Measurements from ENCODE around the gene FEV. TPM values are rescaled to one million over a fixed set of nuclear protein-coding genes. Genes with fewer than 3 reads are reported as not detected.

The FEV gene
- not detected for polyA plus RNA-seq (ENCODE audit: low read depth in 6 of 6)

- Mint-ChIP-seq H3K4me3 (peak within 1 kb of the TSS in 7 of 8 donors; percentile 23 to 87 (median 53)), H3K27ac (peak within 1 kb of the TSS in 3 of 6 donors; percentile 65 to 94 (median 91)), H3K36me3 (peaks cover 0 to 6% of the 10 kb centered on the region in 2 donors)
Measured at GRCh38 chr2:218985021-218985324, at the start of gene FEV. Gene FEV (minus strand): TSS chr2:218985184. CDS start chr2:218985075, 109 bp downstream.

GRCh38 chr2:219032051-219032745, 47.2 kb upstream of the FEV start:
- H3K27ac Mint-ChIP-seq, result no peak overlapping the region
- no peak for DNase-seq

More at GRCh38 chr2:218985021-218985324, at the start of gene FEV:
- Mint-ChIP-seq H3K9me3 (peaks cover 0 to 2% (median 0%) of the 10 kb centered on the region in 7 donors), H3K27me3 (peaks cover 68 to 93% (median 89%) of the 10 kb centered on the region in 3 donors), H3K4me1 (peaks cover 32 to 42% (median 37%) of the 10 kb centered on the region in 3 donors)
- ATAC-seq (ENCODE audit: low read depth in 2 of 2) (no peak), DNase-seq (no peak)

DNA sequence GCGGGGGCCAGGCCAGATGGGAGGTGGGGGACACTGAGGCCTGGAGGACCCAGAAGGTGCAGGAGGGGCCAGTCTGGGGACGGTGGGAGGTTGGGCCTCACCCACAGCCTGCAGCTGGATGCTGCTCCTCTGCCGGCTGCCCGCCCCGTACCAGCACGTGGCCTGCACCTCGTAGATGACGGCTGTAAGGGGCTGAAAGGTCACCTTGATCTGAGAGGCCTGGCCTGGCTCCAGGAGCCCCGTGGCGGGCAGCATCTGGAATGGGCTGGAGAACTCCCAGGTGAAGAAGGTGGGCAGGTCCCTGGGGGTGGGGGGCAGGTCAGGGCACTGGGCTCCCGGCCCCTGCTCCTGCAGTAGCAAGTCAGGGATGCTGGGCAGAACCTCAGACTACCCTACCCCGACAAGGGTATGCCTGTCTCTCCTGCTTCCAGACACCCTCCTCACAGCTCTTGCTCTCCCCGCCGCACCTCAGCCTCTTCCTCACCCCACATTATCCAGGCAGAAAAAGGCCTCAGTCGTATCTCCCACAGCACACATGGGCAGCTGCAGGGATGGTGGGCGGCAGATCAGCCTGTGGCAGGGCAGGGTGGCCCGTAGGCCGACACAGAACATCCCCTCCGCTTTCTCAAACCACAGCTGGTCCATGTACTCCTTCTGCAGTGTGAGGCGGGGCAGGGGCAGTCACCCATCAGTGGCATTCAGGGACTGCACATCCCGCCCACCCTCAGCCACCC, 46.2 kb upstream of the FEV start:
- H3K4me1 Mint-ChIP-seq, result no peaks in the 10 kb centered on the region
- H3K36me3 Mint-ChIP-seq, result no peaks in the 10 kb centered on the region
- H3K4me3 Mint-ChIP-seq, result no peak overlapping the region
- peaks cover 13 to 75% (median 72%) of the 10 kb centered on the region in 3 donors for H3K27me3 Mint-ChIP-seq
- DNase-seq, result no peak
- ATAC-seq (ENCODE audit: low read depth in 2 of 2), result no peak
- peaks cover 0 to 1% (median 0%) of the 10 kb centered on the region in 7 donors for H3K9me3 Mint-ChIP-seq
- H3K27ac Mint-ChIP-seq, result no peak overlapping the region

More at GRCh38 chr2:219032051-219032745, 47.2 kb upstream of the FEV start:
- H3K4me3 Mint-ChIP-seq, result no peak overlapping the region
- H3K27me3 Mint-ChIP-seq, result peaks cover 19 to 85% (median 78%) of the 10 kb centered on the region in 3 donors
- H3K4me1 Mint-ChIP-seq, result no peaks in the 10 kb centered on the region
- H3K9me3 Mint-ChIP-seq, result peaks cover 0 to 1% (median 0%) of the 10 kb centered on the region in 7 donors
- no peak for ATAC-seq (ENCODE audit: low read depth in 2 of 2)
- H3K36me3 Mint-ChIP-seq, result no peaks in the 10 kb centered on the region

DNA sequence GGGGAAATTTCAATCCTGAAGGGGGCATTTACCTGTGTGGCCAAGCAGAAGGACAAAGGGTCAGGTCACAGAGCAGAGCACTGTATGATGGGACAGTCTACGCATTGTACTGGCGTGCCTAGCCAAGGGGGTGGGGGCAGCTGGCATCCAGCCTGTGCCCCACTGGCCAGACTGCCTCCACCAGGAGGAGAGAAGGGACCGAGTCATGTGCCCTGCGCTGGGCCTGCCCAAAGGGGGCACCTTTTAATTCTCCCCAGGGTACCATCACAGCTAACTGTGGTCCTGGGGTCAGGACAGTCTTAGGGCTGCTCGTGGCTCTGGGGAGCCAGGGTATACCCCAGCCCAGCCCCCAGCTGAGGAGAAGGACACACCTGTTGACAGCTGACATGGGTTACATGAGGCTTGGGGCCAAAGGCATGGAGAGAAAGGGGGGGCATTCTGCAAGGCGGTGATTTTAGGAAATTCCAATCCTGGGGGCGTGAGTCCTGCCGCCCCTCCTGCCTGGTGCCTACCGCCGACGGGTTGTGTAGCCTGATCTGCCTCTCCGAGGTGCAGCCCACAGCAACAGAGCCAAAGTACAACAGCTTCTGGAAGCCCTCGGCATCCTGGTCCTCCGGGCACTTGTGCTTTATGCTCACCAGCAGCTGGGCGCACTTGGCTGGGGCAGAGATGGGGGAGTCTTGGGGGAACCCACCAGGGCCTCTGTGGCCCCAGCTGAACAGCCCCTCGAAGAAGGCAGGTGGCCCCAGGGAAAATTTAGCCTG, 45.4 kb upstream of the FEV start:
- DNase-seq (no peak), ATAC-seq (ENCODE audit: low read depth in 2 of 2) (no peak)
- no peak overlapping the region for H3K27ac Mint-ChIP-seq
- H3K36me3 Mint-ChIP-seq, result no peaks in the 10 kb centered on the region
- H3K27me3 Mint-ChIP-seq, result peaks cover 14 to 72% (median 71%) of the 10 kb centered on the region in 3 donors
- no peak overlapping the region for H3K4me3 Mint-ChIP-seq
- peaks cover 0 to 1% (median 0%) of the 10 kb centered on the region in 7 donors for H3K9me3 Mint-ChIP-seq
- H3K4me1 Mint-ChIP-seq, result no peaks in the 10 kb centered on the region

- DNase-seq (peak; percentile 68), ATAC-seq (ENCODE audit: low read depth in 2 of 2) (peak; percentile 75 to 81)
- peaks cover 15 to 73% (median 71%) of the 10 kb centered on the region in 3 donors for H3K27me3 Mint-ChIP-seq
- no peaks in the 10 kb centered on the region for H3K4me1 Mint-ChIP-seq
- H3K9me3 Mint-ChIP-seq, result peaks cover 0 to 1% (median 0%) of the 10 kb centered on the region in 7 donors
- H3K4me3 Mint-ChIP-seq, result peak overlapping the region in 1 of 8 donors; percentile 44
- no peak overlapping the region for H3K27ac Mint-ChIP-seq
- no peaks in the 10 kb centered on the region for H3K36me3 Mint-ChIP-seq
Measured at GRCh38 chr2:219029829-219030165, 44.8 kb upstream of the FEV start.

- ATAC-seq (ENCODE audit: low read depth in 2 of 2) (peak in 1 of 2 donors; percentile 13), DNase-seq (no peak)
- Mint-ChIP-seq H3K4me3 (no peak overlapping the region), H3K27me3 (peaks cover 16 to 68% (median 66%) of the 10 kb centered on the region in 3 donors), H3K36me3 (no peaks in the 10 kb centered on the region), H3K9me3 (peaks cover 0 to 1% (median 0%) of the 10 kb centered on the region in 7 donors), H3K27ac (no peak overlapping the region), H3K4me1 (no peaks in the 10 kb centered on the region)
Measured at GRCh38 chr2:219028996-219029828, 44.2 kb upstream of the FEV start.

- ATAC-seq (ENCODE audit: low read depth in 2 of 2) (no peak), DNase-seq (no peak)
- H3K27ac Mint-ChIP-seq, result no peak overlapping the region
- H3K36me3 Mint-ChIP-seq, result no peaks in the 10 kb centered on the region
- H3K4me1 Mint-ChIP-seq, result no peaks in the 10 kb centered on the region
- H3K9me3 Mint-ChIP-seq, result no peaks in the 10 kb centered on the region
- H3K4me3 Mint-ChIP-seq, result no peak overlapping the region
- peaks cover 16 to 65% (median 57%) of the 10 kb centered on the region in 3 donors for H3K27me3 Mint-ChIP-seq
Measured at GRCh38 chr2:219028141-219028540, 43.2 kb upstream of the FEV start.

GRCh38 chr2:219027511-219028055, 42.6 kb upstream of the FEV start:
- H3K9me3 Mint-ChIP-seq, result no peaks in the 10 kb centered on the region
- no peak for ATAC-seq (ENCODE audit: low read depth in 2 of 2)
- peak overlapping the region in 1 of 8 donors; percentile 53 for H3K4me3 Mint-ChIP-seq
- H3K27me3 Mint-ChIP-seq, result peaks cover 15 to 68% (median 58%) of the 10 kb centered on the region in 3 donors
- H3K4me1 Mint-ChIP-seq, result no peaks in the 10 kb centered on the region
- no peak for DNase-seq
- no peaks in the 10 kb centered on the region for H3K36me3 Mint-ChIP-seq
- H3K27ac Mint-ChIP-seq, result no peak overlapping the region

GRCh38 chr2:219026946-219027345, 42.0 kb upstream of the FEV start:
- H3K9me3 Mint-ChIP-seq, result no peaks in the 10 kb centered on the region
- H3K4me1 Mint-ChIP-seq, result no peaks in the 10 kb centered on the region
- DNase-seq (no peak), ATAC-seq (ENCODE audit: low read depth in 2 of 2) (no peak)
- no peak overlapping the region for H3K4me3 Mint-ChIP-seq
- peaks cover 11 to 68% (median 52%) of the 10 kb centered on the region in 3 donors for H3K27me3 Mint-ChIP-seq
- no peak overlapping the region for H3K27ac Mint-ChIP-seq
- H3K36me3 Mint-ChIP-seq, result no peaks in the 10 kb centered on the region

GRCh38 chr2:219025637-219026585, 40.9 kb upstream of the FEV start:
- H3K27ac Mint-ChIP-seq, result no peak overlapping the region
- no peak overlapping the region for H3K4me3 Mint-ChIP-seq
- no peak for DNase-seq
- H3K27me3 Mint-ChIP-seq, result peaks cover 12 to 64% (median 48%) of the 10 kb centered on the region in 3 donors
- no peak for ATAC-seq (ENCODE audit: low read depth in 2 of 2)
- H3K36me3 Mint-ChIP-seq, result no peaks in the 10 kb centered on the region
- no peaks in the 10 kb centered on the region for H3K4me1 Mint-ChIP-seq
- no peaks in the 10 kb centered on the region for H3K9me3 Mint-ChIP-seq

- DNase-seq, result no peak
Measured at GRCh38 chr2:219024059-219024458, 39.1 kb upstream of the FEV start.

More at GRCh38 chr2:219024059-219024458, 39.1 kb upstream of the FEV start:
- Mint-ChIP-seq H3K4me3 (no peak overlapping the region), H3K27ac (no peak overlapping the region), H3K36me3 (no peaks in the 10 kb centered on the region), H3K9me3 (no peaks in the 10 kb centered on the region), H3K27me3 (peaks cover 11 to 53% (median 44%) of the 10 kb centered on the region in 3 donors), H3K4me1 (no peaks in the 10 kb centered on the region)
- no peak for ATAC-seq (ENCODE audit: low read depth in 2 of 2)

All from naive B cell (primary cell).